MM.1S (cell line): ENCODE results near the gene RASAL2.

Source experiments
- DNase-seq: peaks from one replicate; pipeline ENCODE4 v3.0.0-alpha.2; 2015
- H2AFZ ChIP-seq: fragments of 300-600 bp; sonication (generic); 2 replicates; pipeline ENCODE4 v1.6.0; 2016; ENCODE audit warnings: antibody characterized with exemption, low read length
- H3F3A ChIP-seq: fragments of 300-600 bp; sonication (generic); 2 replicates; pipeline ENCODE4 v1.6.1; 2016; ENCODE audit warnings: mild to moderate bottlenecking, antibody characterized with exemption, low read length, moderate library complexity, mixed read lengths; ENCODE audit not compliant: insufficient read depth
- H3K27ac ChIP-seq: fragments of 300-600 bp; sonication (generic); 2 replicates; pipeline ENCODE4 v1.5.1; 2016; ENCODE audit warnings: mild to moderate bottlenecking, low read length
- H3K27me3 ChIP-seq: fragments of 300-600 bp; sonication (generic); replicated peaks from 2 replicates; pipeline ENCODE4 v1.6.0; 2016; ENCODE audit warnings: low read length; ENCODE audit not compliant: insufficient read depth
- H3K36me3 ChIP-seq: fragments of 300-600 bp; sonication (generic); replicated peaks from 2 replicates; pipeline ENCODE4 v1.6.1; 2016; ENCODE audit warnings: mild to moderate bottlenecking, low read length, mixed read lengths; ENCODE audit not compliant: insufficient read depth
- H3K4me1 ChIP-seq: fragments of 300-600 bp; sonication (generic); 2 replicates; pipeline ENCODE4 v1.6.1; 2016; ENCODE audit warnings: low read length, mixed read lengths
- H3K4me2 ChIP-seq: fragments of 300-600 bp; sonication (generic); 2 replicates; pipeline ENCODE4 v1.6.0; 2016; ENCODE audit warnings: low read depth, low read length
- H3K4me3 ChIP-seq: fragments of 300-600 bp; sonication (generic); 2 replicates; pipeline ENCODE4 v1.5.1; 2016; ENCODE audit warnings: low read length, mixed read lengths
- H3K79me2 ChIP-seq: fragments of 300-600 bp; sonication (generic); 2 replicates; pipeline ENCODE4 v1.6.1; 2016; ENCODE audit warnings: mixed run types, low read length, mixed read lengths
- H3K9ac ChIP-seq: fragments of 300-600 bp; sonication (generic); 2 replicates; pipeline ENCODE4 v1.6.1; 2016; ENCODE audit warnings: low read length, mixed read lengths
- H3K9me2 ChIP-seq: fragments of 300-600 bp; sonication (generic); replicated peaks from 2 replicates; pipeline ENCODE4 v1.6.1; 2016; ENCODE audit warnings: mild to moderate bottlenecking, low read length, mixed read lengths; ENCODE audit not compliant: insufficient read depth
- H3K9me3 ChIP-seq: fragments of 300-600 bp; sonication (generic); replicated peaks from 2 replicates; pipeline ENCODE4 v1.6.1; 2016; ENCODE audit warnings: mild to moderate bottlenecking, low read length, mixed read lengths; ENCODE audit not compliant: insufficient read depth
- H4K20me1 ChIP-seq: fragments of 300-600 bp; sonication (generic); 2 replicates; pipeline ENCODE4 v1.6.1; 2016; ENCODE audit warnings: mild to moderate bottlenecking, low read length, moderate library complexity, mixed read lengths; ENCODE audit not compliant: insufficient read depth
- EZH2 ChIP-seq: fragments of 300-600 bp; sonication (generic); optimal IDR thresholded peaks from 2 replicates; pipeline ENCODE3; 2017; ENCODE audit warnings: low read depth, mild to moderate bottlenecking, antibody characterized with exemption, low read length, mixed read lengths
- EZH2phosphoT487 ChIP-seq: fragments of 300-600 bp; sonication (generic); IDR thresholded peaks from 2 replicates; pipeline ENCODE4 v1.6.1; 2018; ENCODE audit warnings: antibody characterized with exemption, low read length
- TF ChIP-seq, protein P1 (sequence below): fragments of 300-600 bp; sonication (generic); IDR thresholded peaks from 2 replicates; pipeline ENCODE4 v1.5.1; 2016; ENCODE audit warnings: antibody characterized with exemption, low read length, mixed read lengths

The RASAL2 gene

DNA sequence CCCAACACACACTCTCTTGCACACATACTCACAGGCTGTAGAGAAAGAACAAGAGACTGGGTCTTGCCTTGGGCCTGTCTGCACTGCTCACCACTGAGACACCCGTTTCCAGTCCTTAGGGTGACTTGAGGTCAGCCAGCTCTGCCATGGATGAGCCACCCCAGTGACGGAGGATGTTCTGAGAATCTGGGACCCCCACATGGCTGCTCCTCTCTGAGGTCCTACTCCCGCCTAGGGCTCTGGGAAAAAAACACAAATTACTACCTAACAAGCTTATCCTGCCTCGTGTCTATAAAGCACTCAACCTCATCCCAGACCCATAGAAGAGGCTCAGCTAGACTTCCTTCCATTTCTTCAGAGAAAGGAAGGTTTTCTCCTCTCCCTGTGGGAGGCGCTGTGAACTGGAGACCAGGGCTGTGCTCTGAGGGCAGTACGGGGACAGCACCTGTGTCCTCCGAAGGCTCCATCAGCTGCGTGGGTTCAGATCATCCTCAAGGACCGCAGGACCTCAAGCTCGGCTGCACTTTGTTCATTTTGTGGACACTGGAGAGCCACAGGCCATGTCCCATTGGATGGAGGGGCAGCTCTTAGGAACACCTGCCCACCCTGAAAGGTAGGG is 407.1 kb downstream of the RASAL2 start:
- no peak overlapping the region for H3K9ac ChIP-seq
- no peak for DNase-seq
- H3K27me3 ChIP-seq = no peaks in the 10 kb centered on the region
- no peak overlapping the region for H2AFZ ChIP-seq
- H3K4me3 ChIP-seq = no peak overlapping the region
- no peaks in the 10 kb centered on the region for H3F3A ChIP-seq
- H3K4me1 ChIP-seq = no peaks in the 10 kb centered on the region
- no peaks in the 10 kb centered on the region for H4K20me1 ChIP-seq
- no peak overlapping the region for H3K27ac ChIP-seq
- no peaks in the 10 kb centered on the region for H3K79me2 ChIP-seq
- H3K9me3 ChIP-seq = no peaks in the 10 kb centered on the region
- TF ChIP-seq EZH2 = no peak
- TF ChIP-seq, protein P1, sequence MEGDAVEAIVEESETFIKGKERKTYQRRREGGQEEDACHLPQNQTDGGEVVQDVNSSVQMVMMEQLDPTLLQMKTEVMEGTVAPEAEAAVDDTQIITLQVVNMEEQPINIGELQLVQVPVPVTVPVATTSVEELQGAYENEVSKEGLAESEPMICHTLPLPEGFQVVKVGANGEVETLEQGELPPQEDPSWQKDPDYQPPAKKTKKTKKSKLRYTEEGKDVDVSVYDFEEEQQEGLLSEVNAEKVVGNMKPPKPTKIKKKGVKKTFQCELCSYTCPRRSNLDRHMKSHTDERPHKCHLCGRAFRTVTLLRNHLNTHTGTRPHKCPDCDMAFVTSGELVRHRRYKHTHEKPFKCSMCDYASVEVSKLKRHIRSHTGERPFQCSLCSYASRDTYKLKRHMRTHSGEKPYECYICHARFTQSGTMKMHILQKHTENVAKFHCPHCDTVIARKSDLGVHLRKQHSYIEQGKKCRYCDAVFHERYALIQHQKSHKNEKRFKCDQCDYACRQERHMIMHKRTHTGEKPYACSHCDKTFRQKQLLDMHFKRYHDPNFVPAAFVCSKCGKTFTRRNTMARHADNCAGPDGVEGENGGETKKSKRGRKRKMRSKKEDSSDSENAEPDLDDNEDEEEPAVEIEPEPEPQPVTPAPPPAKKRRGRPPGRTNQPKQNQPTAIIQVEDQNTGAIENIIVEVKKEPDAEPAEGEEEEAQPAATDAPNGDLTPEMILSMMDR = no peak
- no peak for TF ChIP-seq EZH2phosphoT487
- H3K9me2 ChIP-seq = no peaks in the 10 kb centered on the region
- H3K4me2 ChIP-seq = no peak overlapping the region
- H3K36me3 ChIP-seq = no peaks in the 10 kb centered on the region

DNA sequence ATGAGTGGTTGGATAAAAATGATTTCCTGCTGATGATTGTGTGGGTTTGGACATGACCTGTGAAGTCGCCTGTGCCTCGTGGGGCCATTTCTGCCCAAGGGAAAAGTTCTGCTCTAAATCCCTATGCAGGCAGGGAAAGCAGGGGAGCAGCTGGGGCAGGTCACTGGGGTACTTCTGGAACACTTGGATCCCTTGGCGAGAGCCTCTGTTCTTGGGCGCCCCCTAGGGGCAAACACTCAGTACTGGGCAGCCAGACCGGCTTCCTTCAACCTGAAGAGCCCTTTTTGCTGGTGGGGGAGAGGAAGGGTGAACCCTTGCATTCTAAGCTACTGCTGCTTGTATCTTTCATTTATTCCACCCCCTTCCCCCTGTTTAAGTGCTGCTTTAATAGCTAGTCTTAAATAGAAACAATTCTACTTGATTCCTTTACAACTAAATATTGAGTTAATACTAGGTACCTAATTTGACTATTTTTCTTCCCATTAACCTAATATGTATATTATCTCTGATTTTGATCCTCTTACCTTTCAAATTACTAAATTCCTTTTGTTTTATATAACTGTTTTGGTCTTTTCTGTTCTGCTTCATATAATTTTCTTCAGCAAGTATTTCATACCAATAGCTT is 407.9 kb downstream of the RASAL2 start:
- Histone ChIP-seq H3K9me2 (no peaks in the 10 kb centered on the region), H2AFZ (no peak overlapping the region)
- peak; percentile 70 for DNase-seq

DNA sequence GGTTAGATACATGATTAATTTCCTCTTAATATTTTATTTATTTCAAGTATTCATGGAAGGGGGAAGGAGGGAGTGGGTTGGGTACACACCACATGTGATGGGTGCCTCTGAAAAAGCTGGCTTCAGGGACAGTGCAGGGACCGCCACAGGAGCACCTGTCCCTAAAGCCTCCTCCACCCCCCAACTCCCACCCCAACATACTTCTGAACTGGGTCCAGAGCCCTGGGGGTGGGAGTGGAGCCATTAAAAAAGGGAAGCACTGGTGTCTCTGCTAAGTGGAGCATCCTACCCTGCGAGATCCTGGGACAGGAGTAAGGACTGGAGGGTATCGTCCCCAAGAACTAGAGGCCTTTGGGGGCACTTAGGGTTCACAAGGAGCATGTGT is 408.4 kb downstream of the RASAL2 start:
- H3K4me3 ChIP-seq = no peak overlapping the region
- TF ChIP-seq, protein P1 = no peak
- TF ChIP-seq EZH2phosphoT487 = no peak

More for the DNA sequence above, 407.9 kb downstream of the RASAL2 start:
- Histone ChIP-seq H3K4me2 (no peak overlapping the region), H4K20me1 (no peaks in the 10 kb centered on the region), H3K27ac (no peak overlapping the region), H3K9me3 (no peaks in the 10 kb centered on the region), H3F3A (no peaks in the 10 kb centered on the region), H3K79me2 (no peaks in the 10 kb centered on the region), H3K27me3 (no peaks in the 10 kb centered on the region), H3K36me3 (no peaks in the 10 kb centered on the region), H3K9ac (no peak overlapping the region), H3K4me3 (no peak overlapping the region), H3K4me1 (no peaks in the 10 kb centered on the region)
- TF ChIP-seq EZH2 = no peak
- TF ChIP-seq, protein P1 = peak; percentile 97

More for the DNA sequence above, 408.4 kb downstream of the RASAL2 start:
- H3K9ac ChIP-seq = no peak overlapping the region
- H3K79me2 ChIP-seq = no peaks in the 10 kb centered on the region
- H2AFZ ChIP-seq = no peak overlapping the region
- no peaks in the 10 kb centered on the region for H3K9me3 ChIP-seq
- no peaks in the 10 kb centered on the region for H3K9me2 ChIP-seq
- H4K20me1 ChIP-seq = no peaks in the 10 kb centered on the region
- no peak overlapping the region for H3K4me2 ChIP-seq
- no peaks in the 10 kb centered on the region for H3K4me1 ChIP-seq
- no peak for DNase-seq
- H3K27me3 ChIP-seq = no peaks in the 10 kb centered on the region
- no peaks in the 10 kb centered on the region for H3F3A ChIP-seq
- no peak overlapping the region for H3K27ac ChIP-seq
- no peaks in the 10 kb centered on the region for H3K36me3 ChIP-seq
